Brain microvascular endothelial cell (primary cell): ENCODE measurements around the gene NLN.
A peak's percentile ranks its signal among the peaks of the same experiment; 100 is the strongest.

Source experiments
- DNase-seq: peaks from one replicate; pipeline ENCODE4 v3.0.0-alpha.2; 2020
- H3K27ac ChIP-seq: fragments of 250-450 bp; sonication (Bioruptor Pico); 2 replicates; pipeline ENCODE4 v1.5.1; 2020; ENCODE audit warnings: mild to moderate bottlenecking, moderate library complexity
- H3K27me3 ChIP-seq: fragments of 250-450 bp; sonication (Bioruptor Pico); replicated peaks from 2 replicates; pipeline ENCODE4 v1.5.1; 2020; ENCODE audit warnings: mild to moderate bottlenecking
- H3K36me3 ChIP-seq: fragments of 250-450 bp; sonication (Bioruptor Pico); replicated peaks from 2 replicates; pipeline ENCODE4 v1.5.1; 2020; ENCODE audit warnings: mild to moderate bottlenecking
- H3K4me3 ChIP-seq: 2 replicates; pipeline ENCODE4 v1.5.1; 2011; ENCODE audit warnings: low read depth, mild to moderate bottlenecking, control low read depth, low read length, moderate library complexity
- CTCF ChIP-seq: IDR thresholded peaks from 2 replicates; pipeline ENCODE4 v1.5.1; 2011; ENCODE audit warnings: low read depth, mild to moderate bottlenecking, moderate library complexity, low read length, control low read depth, inconsistent platforms; ENCODE audit errors: missing control alignments
- in situ Hi-C: cut with HindIII; loops from 2 replicates; pipeline ENCODE4 v1.10.0; 2017; ENCODE audit warnings: low sequenced_read_pairs, low pct_ligation_motif_present

Gene NLN

GRCh38 chr5:65737842-65738241 is 15.8 kb downstream of the NLN start:
- no peak overlapping the region for H3K4me3 ChIP-seq
- in situ Hi-C loops: no loop called here
- no peak for TF ChIP-seq CTCF

GRCh38 chr5:65738305-65738704 is 16.3 kb downstream of the NLN start:
- no peaks in the 10 kb centered on the region for H3K27me3 ChIP-seq
- no peak overlapping the region for H3K27ac ChIP-seq
- H3K36me3 ChIP-seq: no peaks in the 10 kb centered on the region
- no peak for TF ChIP-seq CTCF
- H3K4me3 ChIP-seq: no peak overlapping the region
- DNase-seq: no peak
- in situ Hi-C loops: no loop called here

More at GRCh38 chr5:65737842-65738241, 15.8 kb downstream of the NLN start:
- H3K27ac ChIP-seq: no peak overlapping the region
- no peak for DNase-seq
- no peaks in the 10 kb centered on the region for H3K27me3 ChIP-seq
- no peaks in the 10 kb centered on the region for H3K36me3 ChIP-seq

GRCh38 chr5:65739162-65739561 is 17.2 kb downstream of the NLN start:
- H3K27ac ChIP-seq: no peak overlapping the region
- DNase-seq: no peak
- no peaks in the 10 kb centered on the region for H3K27me3 ChIP-seq
- H3K4me3 ChIP-seq: no peak overlapping the region
- no peak for TF ChIP-seq CTCF
- in situ Hi-C loops: no loop called here
- no peaks in the 10 kb centered on the region for H3K36me3 ChIP-seq

- TF ChIP-seq CTCF: peak; percentile 73
- H3K4me3 ChIP-seq: no peak overlapping the region
- no peaks in the 10 kb centered on the region for H3K27me3 ChIP-seq
- peak overlapping the region; percentile 19 for H3K27ac ChIP-seq
- peak; percentile 61 for DNase-seq
- in situ Hi-C loops: no loop called here
- H3K36me3 ChIP-seq: no peaks in the 10 kb centered on the region
Measured at GRCh38 chr5:65742565-65743231, 20.7 kb downstream of the NLN start.

GRCh38 chr5:65749221-65749844 is 27.3 kb downstream of the NLN start:
- no peaks in the 10 kb centered on the region for H3K27me3 ChIP-seq
- no peak overlapping the region for H3K4me3 ChIP-seq
- DNase-seq: no peak
- no peak for TF ChIP-seq CTCF
- in situ Hi-C loops: no loop called here
- H3K27ac ChIP-seq: no peak overlapping the region
- H3K36me3 ChIP-seq: no peaks in the 10 kb centered on the region
